ENCODE measurements around the gene CCR3.

DNA sequence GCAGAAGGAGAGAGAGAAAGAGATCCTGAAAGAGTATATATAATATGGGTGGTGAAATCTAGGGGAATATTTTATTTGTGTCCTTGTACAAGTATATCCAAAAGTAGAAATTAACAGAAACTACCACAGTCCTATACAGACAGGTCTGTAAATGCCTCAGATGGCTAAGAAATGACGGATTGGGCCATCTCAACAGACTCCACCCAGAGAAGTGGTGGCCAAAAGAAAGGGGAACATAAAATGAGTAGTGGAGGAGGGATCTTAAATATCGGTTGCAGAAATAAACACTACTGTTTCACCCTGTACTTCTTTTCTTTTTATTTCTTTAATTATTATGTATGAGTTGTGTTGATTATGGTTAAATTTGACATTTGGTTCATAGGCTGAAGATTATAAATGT lies 47.7 kb downstream of the CCR3 start:
- TF ChIP-seq POLR2A (IDR thresholded peaks at IDR 0.05) = no peak
- TF ChIP-seq, protein P1, sequence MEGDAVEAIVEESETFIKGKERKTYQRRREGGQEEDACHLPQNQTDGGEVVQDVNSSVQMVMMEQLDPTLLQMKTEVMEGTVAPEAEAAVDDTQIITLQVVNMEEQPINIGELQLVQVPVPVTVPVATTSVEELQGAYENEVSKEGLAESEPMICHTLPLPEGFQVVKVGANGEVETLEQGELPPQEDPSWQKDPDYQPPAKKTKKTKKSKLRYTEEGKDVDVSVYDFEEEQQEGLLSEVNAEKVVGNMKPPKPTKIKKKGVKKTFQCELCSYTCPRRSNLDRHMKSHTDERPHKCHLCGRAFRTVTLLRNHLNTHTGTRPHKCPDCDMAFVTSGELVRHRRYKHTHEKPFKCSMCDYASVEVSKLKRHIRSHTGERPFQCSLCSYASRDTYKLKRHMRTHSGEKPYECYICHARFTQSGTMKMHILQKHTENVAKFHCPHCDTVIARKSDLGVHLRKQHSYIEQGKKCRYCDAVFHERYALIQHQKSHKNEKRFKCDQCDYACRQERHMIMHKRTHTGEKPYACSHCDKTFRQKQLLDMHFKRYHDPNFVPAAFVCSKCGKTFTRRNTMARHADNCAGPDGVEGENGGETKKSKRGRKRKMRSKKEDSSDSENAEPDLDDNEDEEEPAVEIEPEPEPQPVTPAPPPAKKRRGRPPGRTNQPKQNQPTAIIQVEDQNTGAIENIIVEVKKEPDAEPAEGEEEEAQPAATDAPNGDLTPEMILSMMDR (IDR thresholded peaks at IDR 0.05) = no peak

All from body of pancreas (tissue), 4 donors.